GM12875 (cell line): ENCODE results near the gene TOPORS.
A peak's percentile ranks its signal among the peaks of the same experiment; 100 is the strongest.
"Not testable (repeated sequence)": the region's sequence is repeated elsewhere in the genome, so short reads cannot be mapped to it uniquely, and the experiment has no call there.

Experiments used
- H3K4me3 ChIP-seq: one replicate; pipeline ENCODE4 v1.5.1; 2011; ENCODE audit warnings: low read depth, low read length, control low read depth
- TF ChIP-seq, protein P1 (sequence below): IDR thresholded peaks from 2 replicates; pipeline ENCODE4 v1.5.1; 2011; ENCODE audit warnings: low read depth, mild to moderate bottlenecking, control low read depth, inconsistent platforms, low read length, moderate library complexity, borderline replicate concordance; ENCODE audit not compliant: insufficient read depth

Gene TOPORS

DNA sequence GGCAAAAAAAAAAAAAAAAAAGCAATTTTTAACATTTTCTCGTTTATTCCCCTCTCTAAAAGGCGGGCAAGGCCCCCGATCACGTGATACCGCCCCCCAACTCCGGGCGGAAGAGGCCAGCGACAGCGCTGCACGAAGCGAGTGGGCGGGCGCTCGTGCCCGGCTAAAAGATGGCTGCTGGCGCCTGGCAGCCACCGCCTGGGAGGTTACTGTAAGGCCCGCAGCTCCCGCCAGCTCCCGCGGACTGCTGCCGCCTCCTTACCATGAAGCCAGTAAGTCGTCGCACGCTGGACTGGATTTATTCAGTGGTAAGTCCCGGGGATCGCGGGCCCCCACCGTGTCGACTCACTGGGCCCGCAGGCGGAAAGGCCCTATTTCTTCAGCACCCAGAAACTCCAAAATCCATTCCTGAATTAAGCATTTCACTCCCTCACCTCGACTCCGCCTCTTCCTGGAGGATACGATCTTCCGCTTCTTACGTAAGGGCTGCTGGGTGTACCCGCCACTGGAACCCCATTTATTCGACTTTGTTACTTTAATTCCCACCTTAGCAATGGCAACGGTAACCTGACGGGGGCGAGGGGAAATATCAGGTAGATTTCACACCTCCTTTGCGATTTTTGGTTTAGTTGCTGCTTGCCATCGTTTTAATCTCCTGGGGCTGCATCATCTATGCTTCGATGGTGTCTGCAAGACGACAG lies at the start of gene TOPORS, which contains the start of gene SMIM27:
TOPORS (minus strand) TSS at position 415 of the 701 bp plus-strand sequence; CDS start at position 265, 150 bp downstream.
SMIM27 (plus strand) TSS at position 156 of the 701 bp plus-strand sequence; CDS start at position 264, 108 bp downstream.
- peak within 1 kb of the TSS; percentile 90 for H3K4me3 ChIP-seq
- TF ChIP-seq, protein P1, sequence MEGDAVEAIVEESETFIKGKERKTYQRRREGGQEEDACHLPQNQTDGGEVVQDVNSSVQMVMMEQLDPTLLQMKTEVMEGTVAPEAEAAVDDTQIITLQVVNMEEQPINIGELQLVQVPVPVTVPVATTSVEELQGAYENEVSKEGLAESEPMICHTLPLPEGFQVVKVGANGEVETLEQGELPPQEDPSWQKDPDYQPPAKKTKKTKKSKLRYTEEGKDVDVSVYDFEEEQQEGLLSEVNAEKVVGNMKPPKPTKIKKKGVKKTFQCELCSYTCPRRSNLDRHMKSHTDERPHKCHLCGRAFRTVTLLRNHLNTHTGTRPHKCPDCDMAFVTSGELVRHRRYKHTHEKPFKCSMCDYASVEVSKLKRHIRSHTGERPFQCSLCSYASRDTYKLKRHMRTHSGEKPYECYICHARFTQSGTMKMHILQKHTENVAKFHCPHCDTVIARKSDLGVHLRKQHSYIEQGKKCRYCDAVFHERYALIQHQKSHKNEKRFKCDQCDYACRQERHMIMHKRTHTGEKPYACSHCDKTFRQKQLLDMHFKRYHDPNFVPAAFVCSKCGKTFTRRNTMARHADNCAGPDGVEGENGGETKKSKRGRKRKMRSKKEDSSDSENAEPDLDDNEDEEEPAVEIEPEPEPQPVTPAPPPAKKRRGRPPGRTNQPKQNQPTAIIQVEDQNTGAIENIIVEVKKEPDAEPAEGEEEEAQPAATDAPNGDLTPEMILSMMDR: no peak

DNA sequence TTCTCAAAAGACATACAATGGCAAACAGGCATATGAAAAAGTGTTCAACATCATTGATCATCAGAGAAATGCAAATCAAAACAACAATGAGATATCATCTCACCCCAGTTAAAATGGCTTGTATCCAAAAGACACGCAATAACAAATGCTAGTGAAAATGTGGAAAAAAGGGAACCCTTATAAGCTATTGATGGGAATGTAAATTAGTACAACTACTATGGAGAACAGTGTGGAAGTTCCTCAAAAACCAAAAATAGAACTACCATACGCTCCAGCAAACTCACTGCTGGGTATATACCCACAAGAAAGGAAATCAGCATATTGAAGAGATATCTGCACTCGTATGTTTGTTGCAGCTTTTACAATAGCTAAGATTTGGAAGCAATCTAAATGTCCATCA lies 46.6 kb upstream of the TOPORS start:
- H3K4me3 ChIP-seq: not testable (repeated sequence)

DNA sequence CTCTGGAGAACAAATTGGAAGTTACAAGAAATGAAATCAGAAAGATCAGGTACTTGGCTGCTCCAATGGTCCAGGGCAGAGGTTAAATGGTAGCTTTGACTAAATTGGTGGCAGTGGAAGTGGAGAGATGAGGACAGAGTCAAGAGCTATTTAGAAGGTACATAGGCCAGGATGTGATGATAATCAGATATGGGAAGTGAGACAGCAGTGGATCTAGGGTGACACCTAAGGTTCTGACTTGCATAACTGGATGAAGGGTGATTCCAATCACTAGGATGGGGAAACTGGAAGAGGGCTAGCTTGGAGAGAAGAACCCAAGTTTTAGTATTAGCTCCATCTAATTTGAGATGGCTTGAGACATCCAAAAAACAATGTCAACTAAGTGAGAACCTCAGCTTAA lies 44.5 kb upstream of the TOPORS start:
- H3K4me3 ChIP-seq: no peak overlapping the region
- TF ChIP-seq, protein P1: no peak

DNA sequence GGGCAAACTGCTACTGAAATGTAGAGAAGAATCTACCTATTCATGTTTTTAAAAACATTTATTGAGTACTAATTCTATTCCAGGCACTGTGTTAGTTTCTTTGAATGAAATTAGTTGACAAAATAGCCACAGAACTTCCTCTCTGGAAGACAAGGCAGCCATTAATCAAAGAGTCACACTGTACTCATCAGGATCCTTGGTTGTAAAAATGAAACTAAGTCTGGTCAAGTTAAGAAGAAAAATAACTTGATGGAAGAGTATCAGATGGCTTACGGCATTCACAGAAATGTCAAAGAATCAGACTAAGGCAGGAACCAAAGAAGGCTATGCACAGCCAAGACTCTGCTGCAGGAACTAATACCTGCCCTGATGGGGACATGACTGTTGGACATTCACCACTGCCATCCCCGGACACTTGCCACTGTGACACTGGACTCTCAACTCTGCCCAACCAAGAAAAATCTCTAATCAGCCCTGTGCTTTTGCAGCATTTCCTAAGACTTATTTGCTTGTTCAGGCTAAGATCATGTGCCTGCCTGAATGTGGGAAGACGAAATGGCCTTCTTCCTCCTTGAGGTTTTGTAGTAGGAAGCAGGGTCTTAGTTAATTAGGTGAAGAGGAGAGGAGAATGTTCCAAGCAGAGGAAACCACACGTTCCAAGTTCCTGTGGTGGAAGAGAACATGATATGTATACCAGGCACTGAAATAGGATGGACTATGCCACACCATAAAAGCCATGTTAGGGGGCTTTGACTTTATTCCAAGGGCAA lies 43.9 kb upstream of the TOPORS start:
- TF ChIP-seq, protein P1: no peak
- H3K4me3 ChIP-seq: no peak overlapping the region

DNA sequence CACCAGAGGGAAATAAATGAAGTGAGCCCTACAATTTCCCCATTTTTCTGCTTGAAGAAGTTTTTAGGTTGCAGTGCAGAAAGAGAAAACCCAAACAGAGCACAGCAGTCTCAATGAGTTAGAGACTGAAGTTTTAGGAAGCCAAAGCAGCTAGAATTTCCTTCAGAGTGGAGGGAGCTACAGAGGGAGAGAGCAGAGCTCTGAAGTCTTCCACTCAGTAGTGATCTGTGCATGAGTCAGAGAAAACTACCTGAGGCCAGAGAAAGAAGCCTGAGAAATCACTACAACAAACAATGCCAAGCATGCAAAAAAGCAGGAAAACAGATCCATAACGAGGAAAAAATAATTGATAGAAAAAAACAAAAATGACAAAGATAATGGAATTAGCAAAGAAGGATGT lies 38.5 kb upstream of the TOPORS start:
- H3K4me3 ChIP-seq: no peak overlapping the region
- TF ChIP-seq, protein P1: no peak

DNA sequence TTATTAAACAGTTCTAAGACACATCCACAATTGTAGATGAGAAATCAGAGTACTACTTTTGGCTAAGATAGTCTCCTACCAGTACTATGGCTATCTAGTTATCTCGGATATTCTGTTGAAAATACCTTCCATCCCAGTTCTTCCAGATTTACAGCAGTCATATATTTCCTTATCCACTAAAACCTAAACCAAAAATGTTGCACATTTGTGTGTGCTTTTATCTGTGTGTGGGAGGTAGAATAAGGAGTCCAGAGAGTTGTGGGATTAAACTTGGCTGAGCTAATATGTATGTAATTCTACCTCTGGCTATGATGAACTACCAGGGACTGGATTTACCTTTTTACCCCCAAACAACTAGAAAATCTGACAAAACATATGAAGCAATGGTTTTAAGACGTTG lies 38.1 kb upstream of the TOPORS start:
- H3K4me3 ChIP-seq: no peak overlapping the region
- TF ChIP-seq, protein P1: no peak

DNA sequence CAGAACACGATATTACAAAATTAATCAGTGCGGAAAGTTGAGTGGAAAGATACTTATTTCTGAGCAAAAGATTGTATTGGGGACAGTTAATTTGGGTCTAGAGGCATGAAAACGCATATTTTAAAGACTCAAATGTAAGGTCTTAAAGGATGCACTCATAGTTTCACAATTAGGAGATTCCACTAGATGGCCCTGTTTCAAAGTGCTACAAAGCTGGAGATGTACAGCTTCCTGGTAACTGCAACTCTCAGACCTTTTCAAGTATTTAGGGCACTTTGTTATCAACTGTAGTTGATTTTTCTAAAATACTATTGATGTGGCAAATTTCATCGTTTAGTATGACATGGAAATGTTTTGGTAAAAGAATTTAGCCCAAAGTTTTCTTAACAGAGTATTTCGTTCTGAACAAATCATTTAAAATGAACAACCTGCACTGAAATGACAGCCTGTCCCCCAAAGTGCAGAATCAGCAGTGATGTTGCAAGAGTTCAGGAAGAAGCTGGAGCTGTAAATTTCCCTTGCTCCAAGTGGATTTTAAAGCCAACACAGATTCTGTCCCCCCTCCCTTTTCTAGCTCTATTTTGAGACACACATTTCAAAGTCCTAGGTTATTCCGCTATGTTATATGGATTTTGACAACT lies 36.8 kb upstream of the TOPORS start:
- TF ChIP-seq, protein P1: peak; percentile 44; the same call in 1 of the 2 replicates
- no peak overlapping the region for H3K4me3 ChIP-seq
